GM12878 (cell line): ENCODE data around the gene OR2T12. TPM values are rescaled to one million over a fixed set of nuclear protein-coding genes. Genes with fewer than 3 reads are reported as not detected.
"Not testable (repeated sequence)": the region's sequence is repeated elsewhere in the genome, so short reads cannot be mapped to it uniquely, and the experiment has no call there.

Experiments
- ATAC-seq: fragments of 200-7000 bp; cut with Tn5 transposase; 3 replicates; pipeline ENCODE4 v1.9.1; 2020; ENCODE audit warnings: mild to moderate bottlenecking, moderate library complexity
- BruUV-seq: library from RNA; stranded (reverse); fragments of 400-500 nt; replicated peaks from 2 replicates; lab custom pipeline; 2021; lab: Mats Ljungman, UMichigan
- CTCF ChIA-PET: fragments of 300-600 bp; sonication (Branson Sonifier 250); formaldehyde crosslinking; extraction: SDS; loops from one replicate; lab custom pipeline; 2021; ENCODE audit warnings: inconsistent platforms; lab: Yijun Ruan, JAX
- POLR2A ChIA-PET: fragments of 350-600 bp; formaldehyde crosslinking; extraction: SDS; loops from one replicate; lab custom pipeline; 2021; ENCODE audit warnings: inconsistent platforms; lab: Charles Lee
- RAD21 ChIA-PET: fragments of 300-600 bp; sonication (Branson Sonifier 250); formaldehyde crosslinking; loops from one replicate; lab custom pipeline; 2023; ENCODE audit warnings: antibody characterized with exemption; ENCODE audit not compliant: unreplicated experiment; lab: Charles Lee
- SMC1A ChIA-PET: fragments of 300-600 bp; sonication (Branson Sonifier 250); formaldehyde crosslinking; loops from one replicate; lab custom pipeline; 2023; ENCODE audit not compliant: unreplicated experiment, uncharacterized antibody; lab: Charles Lee
- DNase-seq: peaks from one replicate; pipeline ENCODE4 v3.0.0-alpha.2; 2011; ENCODE audit warnings: low read depth, low spot score
- FAIRE-seq: peaks from 3 replicates; lab custom pipeline; 2011; peaks lifted over from hg19 to GRCh38; lab: Jason Lieb, UNC
- H2AFZ ChIP-seq: 2 replicates; pipeline ENCODE4 v1.6.0; 2011; ENCODE audit warnings: low read depth, low read length, control low read depth; ENCODE audit not compliant: control insufficient read depth
- H3K27ac ChIP-seq: 2 replicates; pipeline ENCODE4 v1.5.1; 2011; ENCODE audit warnings: control low read depth; ENCODE audit not compliant: control insufficient read depth, insufficient read depth
- H3K27me3 ChIP-seq, 2 experiments: replicated peaks in 1 of 2; 2 replicates each; pipeline versions ENCODE4 v1.6.0 to v1.6.1; 2011; ENCODE audit warnings: low read length in 1 of 2; ENCODE audit not compliant: control insufficient read depth in 2 of 2, insufficient read depth in 2 of 2
- H3K36me3 ChIP-seq, 2 experiments: 2 replicates each; pipeline ENCODE4 v1.5.1; 2011; ENCODE audit warnings: low read length in 1 of 2; ENCODE audit not compliant: control insufficient read depth in 2 of 2, insufficient read depth in 2 of 2
- H3K4me1 ChIP-seq: 2 replicates; pipeline ENCODE4 v1.6.1; 2011; ENCODE audit warnings: mild to moderate bottlenecking, low read length, moderate library complexity, mixed read lengths; ENCODE audit not compliant: control insufficient read depth, insufficient read depth
- H3K4me2 ChIP-seq: 2 replicates; pipeline ENCODE4 v1.6.0; 2011; ENCODE audit warnings: control low read depth; ENCODE audit not compliant: control insufficient read depth, insufficient read depth
- H3K4me3 ChIP-seq: fragments of 200-600 bp; sonication (generic); 2 replicates; pipeline ENCODE4 v1.5.1; 2016
- H3K79me2 ChIP-seq: 2 replicates; pipeline ENCODE4 v1.6.0; 2011; ENCODE audit warnings: low read length; ENCODE audit not compliant: control insufficient read depth, insufficient read depth
- H3K9ac ChIP-seq: 2 replicates; pipeline ENCODE4 v1.8.0; 2011; ENCODE audit warnings: low read length, control low read depth, mixed read lengths; ENCODE audit not compliant: control insufficient read depth, insufficient read depth
- H3K9me3 ChIP-seq: replicated peaks from 3 replicates; pipeline ENCODE4 v1.5.1; 2011; ENCODE audit warnings: mild to moderate bottlenecking, low read length; ENCODE audit not compliant: control insufficient read depth, insufficient read depth
- H4K20me1 ChIP-seq: 2 replicates; pipeline ENCODE4 v1.6.0; 2011; ENCODE audit not compliant: control insufficient read depth, insufficient read depth
- HDAC6 ChIP-seq: fragments of 200-600 bp; sonication (generic); IDR thresholded peaks from one replicate; pipeline ENCODE4 v1.8.0; 2017; ENCODE audit warnings: antibody characterized with exemption; ENCODE audit not compliant: unreplicated experiment
- NFYA ChIP-seq: IDR thresholded peaks from 2 replicates; pipeline ENCODE4 v1.6.1; 2011; ENCODE audit warnings: low read depth, mild to moderate bottlenecking, low read length, improper control_type of control experiment, borderline replicate concordance
- PAX8 ChIP-seq: fragments of 450-650 bp; IDR thresholded peaks from 2 replicates; pipeline ENCODE4 v1.6.1; 2017; ENCODE audit warnings: mild to moderate bottlenecking, moderate library complexity
- PBX3 ChIP-seq: IDR thresholded peaks from 2 replicates; pipeline ENCODE4 v1.6.1; 2011; ENCODE audit warnings: mild to moderate bottlenecking, low read depth, low read length, moderate library complexity; ENCODE audit not compliant: insufficient replicate concordance
- RAD51 ChIP-seq: fragments of 450-650 bp; IDR thresholded peaks from 2 replicates; pipeline ENCODE4 v1.6.1; 2016; ENCODE audit warnings: moderate library complexity, mild to moderate bottlenecking, inconsistent platforms
- RFX5 ChIP-seq: IDR thresholded peaks from 2 replicates; pipeline ENCODE4 v1.6.1; 2011; ENCODE audit warnings: low read depth, low read length, improper control_type of control experiment
- SMAD1 ChIP-seq: fragments of 450-650 bp; IDR thresholded peaks from 2 replicates; pipeline ENCODE4 v1.6.1; 2018; ENCODE audit warnings: mild to moderate bottlenecking, low read depth; ENCODE audit not compliant: partially characterized antibody
- SREBF2 ChIP-seq: IDR thresholded peaks from 2 replicates; pipeline ENCODE4 v1.6.1; 2012; ENCODE audit warnings: mild to moderate bottlenecking, low read length
- TARDBP ChIP-seq: IDR thresholded peaks from 2 replicates; pipeline ENCODE4 v1.6.1; 2016; ENCODE audit warnings: borderline replicate concordance
- YBX1 ChIP-seq: fragments of 450-650 bp; IDR thresholded peaks from 2 replicates; pipeline ENCODE4 v1.6.1; 2016; ENCODE audit warnings: antibody characterized with exemption
- ZBTB40 ChIP-seq: fragments of 450-650 bp; IDR thresholded peaks from 2 replicates; pipeline ENCODE4 v1.6.1; 2016; ENCODE audit warnings: mild to moderate bottlenecking, moderate library complexity, borderline replicate concordance
- WGBS: methylation state at CpG from one replicate; pipeline ENCODE4 v1.1.6; 2016; ENCODE audit warnings: low lambda C conversion rate; ENCODE audit not compliant: insufficient replicate concordance, insufficient coverage; ENCODE audit errors: missing lambda C conversion rate; 5-methylcytosine and 5-hydroxymethylcytosine counted together
- in situ Hi-C: fragments of 300-500 bp; cut with MboI; formaldehyde crosslinking; loops from 9 replicates; pipeline ENCODE4 v1.14.3; 2018; ENCODE audit warnings: mixed read lengths
- intact Hi-C: fragments of 100-400 bp; cut with micrococcal nuclease; formaldehyde crosslinking; loops from one replicate; pipeline ENCODE4 v1.14.2; 2022; ENCODE audit not compliant: unreplicated experiment
- polyA plus RNA-seq, 11 experiments: library from polyadenylated mRNA; depleted of rRNA in 4 of 11; unstranded in 6 of 11; stranded (reverse) in 5 of 11; fragments of >200 nt; fragmentation: Nextera tagmentation in 4 of 11; fragmentation: Illumina TruSeq in 1 of 11; extraction: Ambion mirVana in 4 of 11; extraction: Trizol in 1 of 11; gene quantifications; 1 replicate in 1 of 11; 2 replicates in 10 of 11; pipeline versions ENCODE4 v1.2.1 to v1.2.3, GENCODE V29; 2011 to 2016; ENCODE audit warnings: inconsistent platforms in 2 of 11, missing spikeins in 2 of 11, low read depth in 1 of 11
- total RNA-seq, 4 experiments: library from RNA; depleted of rRNA in 3 of 4; stranded (reverse); fragments of >200 nt in 3 of 4; fragmentation: Illumina TruSeq in 1 of 4; extraction: Trizol in 1 of 4; gene quantifications; 2 replicates each; pipeline versions ENCODE4 v1.2.1 to v1.2.3, GENCODE V29; 2013 to 2021

Gene OR2T12
- total and polyA plus RNA-seq, 10 of the 15 experiments (the other 5 are each of a cell fraction or from before 2014, with no cell fraction given), result not detected

DNA sequence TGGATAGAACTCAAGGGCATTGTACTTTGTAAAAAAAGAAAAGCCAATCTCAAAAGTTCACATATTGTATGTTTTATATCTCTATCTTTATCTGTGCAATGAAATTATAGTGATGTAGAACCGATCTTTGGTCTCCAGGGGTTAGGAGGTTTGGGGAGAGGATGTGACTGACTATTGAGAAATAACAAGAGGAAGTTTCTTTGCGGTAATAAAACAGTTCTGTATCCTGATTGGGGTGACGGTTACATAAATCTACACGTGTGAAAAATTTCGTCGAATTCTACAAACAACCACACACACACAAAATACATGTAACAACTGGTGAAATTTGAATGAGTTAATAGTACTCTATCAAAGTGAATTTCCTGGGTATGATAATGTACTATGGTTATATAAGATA lies 14.8 kb downstream of the OR2T12 start (continued):
- TF ChIP-seq PBX3 (no peak), RAD51 (no peak), RFX5 (no peak), SMAD1 (no peak), YBX1 (no peak), NFYA (no peak), TARDBP (no peak), PAX8 (no peak), HDAC6 (no peak)

- H3K4me1 ChIP-seq, result no peaks in the 10 kb centered on the region
- H3K4me3 ChIP-seq, result no peak within 1 kb of the TSS
- no peak within 1 kb of the TSS for H3K9ac ChIP-seq
- H3K27me3 ChIP-seq, result no peaks in the 10 kb centered on the region
- H3K79me2 ChIP-seq, result no peaks in the 10 kb centered on the region
- no peak for FAIRE-seq
- H4K20me1 ChIP-seq, result no peaks in the 10 kb centered on the region
- POLR2A ChIA-PET, result no interaction called here
- WGBS, result 0% methylated on average over 1 of the region's 1 CpG
- H3K27ac ChIP-seq, result no peak within 1 kb of the TSS
- DNase-seq, result no peak
- TF ChIP-seq ZBTB40, result no peak
- no peak for TF ChIP-seq SREBF2
- TF ChIP-seq, all 136 proteins: peak for 0
- Histone ChIP-seq H2AFZ (no peak within 1 kb of the TSS), H3K4me2 (no peak within 1 kb of the TSS), H3K36me3 (no peaks in the 10 kb centered on the region), H3K9me3 (no peaks in the 10 kb centered on the region)
- in situ Hi-C loops (no loop called here), intact Hi-C loops (no loop called here)
- RAD21 ChIA-PET, result interaction anchor here (0.7 to 1.4 kb wide), 2 partner anchors 33 to 76 kb away, joined by 3 to 4 read pairs; no protein-coding TSS in a partner anchor
- SMC1A ChIA-PET, result no interaction called here
- ATAC-seq, result no peak
- CTCF ChIA-PET, result interaction anchor here (1.8 kb wide), 1 partner anchor 34 kb away, joined by 4 read pairs; no protein-coding TSS in a partner anchor
- BruUV-seq, result no TSS peak
These were observed 25.3 kb downstream of the OR2T12 start, which contains the start of gene OR2T33 for GRCh38 chr1:248277876-248278275. TSS of gene OR2T33 (minus strand) at chr1:248277976. CDS start at chr1:248273814, 4,162 bp downstream.

- FAIRE-seq, POLR2A ChIA-PET, H3K4me1 ChIP-seq, H3K79me2 ChIP-seq, H3K4me2 ChIP-seq, H3K4me3 ChIP-seq, H3K36me3 ChIP-seq, RAD21 ChIA-PET, H3K9me3 ChIP-seq, ATAC-seq, H3K27me3 ChIP-seq, in situ Hi-C loops, BruUV-seq, intact Hi-C loops, H3K27ac ChIP-seq, H2AFZ ChIP-seq, DNase-seq, H4K20me1 ChIP-seq, H3K9ac ChIP-seq: not testable (repeated sequence)
- 56% methylated on average over 7 of the region's 16 CpGs for WGBS
- ChIA-PET SMC1A (interaction anchor here (0.5 kb wide), 1 partner anchor 388 kb away, joined by 3 read pairs; no protein-coding TSS in a partner anchor), CTCF (interaction anchor here (1.0 kb wide), 1 partner anchor 355 kb away, joined by 3 read pairs; no protein-coding TSS in a partner anchor)
These were observed 30.0 kb downstream of the OR2T12 start for GRCh38 chr1:248273225-248273624.
